ENCODE results near the gene FAM53B.

Gene FAM53B

DNA sequence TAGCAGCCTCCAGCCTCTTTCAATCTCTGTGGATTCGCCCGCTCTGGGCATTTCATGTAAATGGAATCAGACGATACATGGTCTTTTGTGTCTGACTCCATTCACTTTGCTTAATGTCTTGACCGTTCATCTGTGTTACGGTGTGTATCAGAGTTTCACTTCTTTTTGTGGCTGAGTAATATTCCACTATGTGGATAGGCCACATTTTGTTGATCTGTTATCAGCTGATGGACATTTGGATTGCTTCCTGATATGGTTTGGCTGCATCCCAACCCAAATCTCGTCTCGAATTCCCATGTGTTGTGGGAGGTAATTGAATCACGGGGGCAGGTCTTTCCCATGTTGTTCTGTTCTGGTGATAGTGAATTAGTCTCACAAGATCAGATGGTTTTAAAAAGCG lies 173.5 kb downstream of the FAM53B start:
- no peak for DNase-seq

- DNase-seq: no peak
Measured at GRCh38 chr10:124569623-124570470, 174.3 kb downstream of the FAM53B start.
